HepG2 (cell line): ENCODE data around the gene MEIG1. TPM values are rescaled to one million over a fixed set of nuclear protein-coding genes. Genes with fewer than 3 reads are reported as not detected.

Source experiments
- ATAC-seq: fragments of 200-7000 bp; cut with Tn5 transposase; 3 replicates; pipeline ENCODE4 v1.9.1; 2020; ENCODE audit warnings: mild to moderate bottlenecking, moderate library complexity
- Bru-seq: library from RNA; stranded (reverse); fragments of 400-500 nt; gene quantifications from one replicate; lab custom pipeline; 2021; lab: Mats Ljungman, UMichigan
- BruChase-seq, 2 experiments: library from RNA; stranded (reverse); fragments of 400-500 nt; gene quantifications; one replicate each; lab custom pipeline; 2021; lab: Mats Ljungman, UMichigan
- BruUV-seq: library from RNA; stranded (reverse); fragments of 400-500 nt; replicated peaks from 2 replicates; lab custom pipeline; 2021; lab: Mats Ljungman, UMichigan
- CTCF ChIA-PET: fragments of 300-600 bp; formaldehyde crosslinking; extraction: SDS; loops from one replicate; lab custom pipeline; 2021; ENCODE audit warnings: low total read pairs, inconsistent platforms, low intra/inter-chr PET ratio; lab: Yijun Ruan, JAX
- POLR2A ChIA-PET: fragments of 350-600 bp; sonication (Branson Sonifier 250); formaldehyde crosslinking; loops from one replicate; lab custom pipeline; 2020; ENCODE audit warnings: antibody characterized with exemption, inconsistent platforms; lab: Yijun Ruan, JAX
- DNase-seq: peaks from one replicate; pipeline ENCODE4 v3.0.0-alpha.2; 2015; ENCODE audit warnings: low spot score
- FAIRE-seq: peaks from 3 replicates; lab custom pipeline; 2011; peaks lifted over from hg19 to GRCh38; lab: Jason Lieb, UNC
- H2AFZ ChIP-seq: one replicate; pipeline ENCODE4 v1.6.1; 2011; ENCODE audit warnings: low read length, inconsistent platforms
- H3K27ac ChIP-seq: fragments of 300-600 bp; 3 replicates; pipeline ENCODE4 v1.8.0; 2011; ENCODE audit warnings: mixed run types, mild to moderate bottlenecking, mixed read lengths, low read length, inconsistent platforms; ENCODE audit not compliant: insufficient read depth; ENCODE audit errors: extremely low read length
- H3K27me3 ChIP-seq, 2 experiments: fragments of 200-600 bp in 1 of 2; 2 replicates in 1 of 2; 3 replicates in 1 of 2; pipeline versions ENCODE4 v1.6.0 to v1.8.0; 2011; ENCODE audit warnings: low read length in 2 of 2, mild to moderate bottlenecking in 2 of 2, moderate library complexity in 2 of 2, inconsistent platforms in 1 of 2; ENCODE audit not compliant: insufficient read depth in 2 of 2, control insufficient read depth in 1 of 2
- H3K36me3 ChIP-seq, 2 experiments: fragments of 200-600 bp in 1 of 2; replicated peaks in 1 of 2; 2 replicates in 1 of 2; 3 replicates in 1 of 2; pipeline versions ENCODE4 v1.5.1 to v1.8.0; 2011; ENCODE audit warnings: low read length in 2 of 2, inconsistent platforms in 1 of 2; ENCODE audit not compliant: insufficient read depth in 2 of 2, control insufficient read depth in 1 of 2
- H3K4me1 ChIP-seq: 2 replicates; pipeline ENCODE4 v1.5.1; 2012; ENCODE audit warnings: low read length, inconsistent platforms; ENCODE audit not compliant: insufficient read depth
- H3K4me2 ChIP-seq: 2 replicates; pipeline ENCODE4 v1.6.0; 2011; ENCODE audit warnings: low read depth, low read length, inconsistent platforms
- H3K4me3 ChIP-seq, 3 experiments: fragments of 200-600 bp in 1 of 3; sonication (generic), shearing (Covaris generic) in 1 of 3; replicated peaks in 1 of 3; 2 replicates each; pipeline ENCODE4 v1.5.1; 2011 to 2016; ENCODE audit warnings: low read length in 3 of 3, inconsistent platforms in 2 of 3, low read depth in 2 of 3, mild to moderate bottlenecking in 2 of 3, control low read depth in 1 of 3, mixed read lengths in 1 of 3; ENCODE audit not compliant: insufficient read depth in 1 of 3
- H3K79me2 ChIP-seq: one replicate; pipeline ENCODE4 v1.6.1; 2011; ENCODE audit warnings: low read length, inconsistent platforms; ENCODE audit not compliant: insufficient read depth
- H3K9ac ChIP-seq: 2 replicates; pipeline ENCODE4 v1.6.0; 2011; ENCODE audit warnings: mild to moderate bottlenecking, low read depth, low read length, inconsistent platforms; ENCODE audit not compliant: insufficient read depth
- H3K9me3 ChIP-seq: 2 replicates; pipeline ENCODE4 v1.5.1; 2012; ENCODE audit warnings: mild to moderate bottlenecking, low read length
- H4K20me1 ChIP-seq: 2 replicates; pipeline ENCODE4 v1.6.0; 2011; ENCODE audit warnings: inconsistent platforms, mild to moderate bottlenecking, low read length, moderate library complexity; ENCODE audit not compliant: insufficient read depth
- ARNT2 ChIP-seq: sonication (generic); formaldehyde crosslinking; IDR thresholded peaks from 2 replicates; pipeline ENCODE4 v1.8.0; 2022; ENCODE audit warnings: mild to moderate bottlenecking, low read depth, missing genetic modification reagents, moderate library complexity
- ETV5 ChIP-seq: IDR thresholded peaks from 2 replicates; pipeline ENCODE4 v1.6.1; 2018; ENCODE audit warnings: missing biosample characterization, missing genetic modification reagents, inconsistent platforms, borderline replicate concordance
- NBN ChIP-seq: fragments of 450-650 bp; conservative IDR thresholded peaks from 2 replicates; pipeline ENCODE4 v1.6.1; 2017
- NFIC ChIP-seq: IDR thresholded peaks from 2 replicates; pipeline ENCODE4 v1.6.1; 2012; ENCODE audit warnings: mild to moderate bottlenecking, low read length, inconsistent platforms
- NFKBIZ ChIP-seq: IDR thresholded peaks from 2 replicates; pipeline ENCODE4 v1.6.1; 2018; ENCODE audit warnings: missing genetic modification reagents, missing compliant biosample characterization
- PHF20 ChIP-seq: sonication (generic); formaldehyde crosslinking; IDR thresholded peaks from 2 replicates; pipeline ENCODE4 v1.5.0; 2020; ENCODE audit warnings: mild to moderate bottlenecking, missing genetic modification reagents
- PHF8 ChIP-seq: sonication (generic); formaldehyde crosslinking; IDR thresholded peaks from 2 replicates; pipeline ENCODE4 v1.5.0; 2020; ENCODE audit warnings: missing genetic modification reagents
- TBX2 ChIP-seq: sonication (generic); formaldehyde crosslinking; IDR thresholded peaks from 2 replicates; pipeline ENCODE4 v1.5.0; 2020; ENCODE audit warnings: missing genetic modification reagents, mild to moderate bottlenecking, borderline replicate concordance
- ZFP90 ChIP-seq: sonication (generic); formaldehyde crosslinking; IDR thresholded peaks from 2 replicates; pipeline ENCODE4 v1.8.0; 2022; ENCODE audit warnings: missing genetic modification reagents, mild to moderate bottlenecking, inconsistent platforms, borderline replicate concordance
- ZNF354B ChIP-seq: sonication (generic); formaldehyde crosslinking; IDR thresholded peaks from 2 replicates; pipeline ENCODE4 v1.8.0; 2022; ENCODE audit warnings: mild to moderate bottlenecking, missing genetic modification reagents
- ZNF382 ChIP-seq: sonication (generic); formaldehyde crosslinking; IDR thresholded peaks from 2 replicates; pipeline ENCODE4 v1.5.0; 2020; ENCODE audit warnings: missing genetic modification reagents, mild to moderate bottlenecking, borderline replicate concordance
- WGBS: methylation state at CpG from one replicate; pipeline ENCODE4 v1.1.6; 2017; ENCODE audit warnings: low lambda C conversion rate; 5-methylcytosine and 5-hydroxymethylcytosine counted together
- in situ Hi-C: cut with HindIII; loops from 2 replicates; pipeline ENCODE4 v1.10.0; 2017; ENCODE audit warnings: low pct_unique_long_range_greater_than_20kb; ENCODE audit not compliant: extremely low pct_ligation_motif_present
- intact Hi-C: fragments of 100-400 bp; cut with micrococcal nuclease; formaldehyde crosslinking; loops from one replicate; pipeline ENCODE4 v1.10.0; 2022; ENCODE audit not compliant: unreplicated experiment
- long read RNA-seq, 2 experiments: library from RNA in 1 of 2; library from polyadenylated mRNA in 1 of 2; stranded (forward) in 1 of 2; unstranded in 1 of 2; transcript quantifications; one replicate each; pipeline ENCODE4 v2.0.0, GENCODE V29; 2019 to 2022
- polyA minus RNA-seq, 3 experiments: library from RNA; depleted of rRNA, polyadenylated mRNA; stranded (reverse); fragments of >200 nt; gene quantifications; 2 replicates each; pipeline ENCODE4 v1.2.3, GENCODE V29; 2011; ENCODE audit warnings: low replicate concordance in 1 of 3
- polyA plus RNA-seq, 8 experiments: library from polyadenylated mRNA; depleted of rRNA in 3 of 8; stranded (reverse) in 7 of 8; unstranded in 1 of 8; fragments of >200 nt; fragmentation: Illumina TruSeq in 4 of 8; extraction: Trizol in 4 of 8; gene quantifications; 2 replicates each; pipeline versions ENCODE4 v1.2.1 to v1.2.3, GENCODE V29; 2011 to 2016; ENCODE audit warnings: low read depth in 4 of 8, missing spikeins in 1 of 8, mixed read lengths in 1 of 8; ENCODE audit not compliant: insufficient read depth in 1 of 8
- total RNA-seq, 5 experiments: library from RNA; depleted of rRNA; stranded (reverse); fragments of >200 nt; fragmentation: Illumina TruSeq; extraction: Trizol; gene quantifications; 2 replicates each; pipeline ENCODE4 v1.2.3, GENCODE V29; 2016; ENCODE audit warnings: low read depth in 1 of 5
- TF ChIP-seq, protein P1 (sequence below): sonication (generic); formaldehyde crosslinking; IDR thresholded peaks from 2 replicates; pipeline ENCODE4 v1.4.0; 2020; ENCODE audit warnings: mild to moderate bottlenecking, missing genetic modification reagents

MEIG1 gene, protein sequence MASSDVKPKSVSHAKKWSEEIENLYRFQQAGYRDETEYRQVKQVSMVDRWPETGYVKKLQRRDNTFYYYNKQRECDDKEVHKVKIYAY
- total RNA-seq (2016; rRNA removed; fragmentation: Illumina TruSeq; extraction: Trizol) (not detected in 2 replicates), polyA plus RNA-seq (2011; rRNA removed) (not detected in 2 replicates), polyA minus RNA-seq (2011; rRNA and poly(A)+ RNA removed; ENCODE audit: low replicate concordance) (not detected in 2 replicates), Bru-seq, nascent RNA (percentile 39 among the genes with signal in this experiment), BruChase-seq, experiment 1, labeled RNA remaining after a 6-hour chase (percentile 28 among the genes with signal in this experiment), BruChase-seq, experiment 2, labeled RNA remaining after a 2-hour chase (percentile 29 among the genes with signal in this experiment)
- not detected in 2 replicates for total RNA-seq (2016; cell fraction: cytosol; rRNA removed; fragmentation: Illumina TruSeq; extraction: Trizol; ENCODE audit: low read depth)
- total RNA-seq (2016; cell fraction: insoluble cytoplasmic fraction; rRNA removed; fragmentation: Illumina TruSeq; extraction: Trizol), result not detected in 2 replicates
- 0.43 TPM in 1 of 2 replicates, not detected in the other for total RNA-seq (2016; cell fraction: membrane; rRNA removed; fragmentation: Illumina TruSeq; extraction: Trizol)
- total RNA-seq (2016; cell fraction: nucleus; rRNA removed; fragmentation: Illumina TruSeq; extraction: Trizol), result not detected in 2 replicates
- polyA plus RNA-seq (2011; cell fraction: cytosol; rRNA removed), result not detected in 2 replicates
- not detected in 2 replicates for polyA plus RNA-seq (2011; cell fraction: nucleus; rRNA removed)
- not detected in 2 replicates for polyA plus RNA-seq (2012)
- not detected in 2 replicates for polyA plus RNA-seq (2016; cell fraction: cytosol; fragmentation: Illumina TruSeq; extraction: Trizol; ENCODE audit: low read depth)
- not detected in 2 replicates for polyA plus RNA-seq (2016; cell fraction: insoluble cytoplasmic fraction; fragmentation: Illumina TruSeq; extraction: Trizol; ENCODE audit: low read depth)
- polyA plus RNA-seq (2016; cell fraction: membrane; fragmentation: Illumina TruSeq; extraction: Trizol; ENCODE audit: low read depth), result not detected in 2 replicates
- polyA plus RNA-seq (2016; cell fraction: nucleus; fragmentation: Illumina TruSeq; extraction: Trizol; ENCODE audit: insufficient read depth, low read depth), result not detected in 2 replicates
- polyA minus RNA-seq (2011; cell fraction: cytosol; rRNA and poly(A)+ RNA removed), result not detected in 2 replicates
- polyA minus RNA-seq (2011; cell fraction: nucleus; rRNA and poly(A)+ RNA removed), result 1.1 TPM in 1 of 2 replicates, not detected in the other
- long read RNA-seq, experiment 1, result 0 reads
- long read RNA-seq, experiment 2, result 0 reads

DNA sequence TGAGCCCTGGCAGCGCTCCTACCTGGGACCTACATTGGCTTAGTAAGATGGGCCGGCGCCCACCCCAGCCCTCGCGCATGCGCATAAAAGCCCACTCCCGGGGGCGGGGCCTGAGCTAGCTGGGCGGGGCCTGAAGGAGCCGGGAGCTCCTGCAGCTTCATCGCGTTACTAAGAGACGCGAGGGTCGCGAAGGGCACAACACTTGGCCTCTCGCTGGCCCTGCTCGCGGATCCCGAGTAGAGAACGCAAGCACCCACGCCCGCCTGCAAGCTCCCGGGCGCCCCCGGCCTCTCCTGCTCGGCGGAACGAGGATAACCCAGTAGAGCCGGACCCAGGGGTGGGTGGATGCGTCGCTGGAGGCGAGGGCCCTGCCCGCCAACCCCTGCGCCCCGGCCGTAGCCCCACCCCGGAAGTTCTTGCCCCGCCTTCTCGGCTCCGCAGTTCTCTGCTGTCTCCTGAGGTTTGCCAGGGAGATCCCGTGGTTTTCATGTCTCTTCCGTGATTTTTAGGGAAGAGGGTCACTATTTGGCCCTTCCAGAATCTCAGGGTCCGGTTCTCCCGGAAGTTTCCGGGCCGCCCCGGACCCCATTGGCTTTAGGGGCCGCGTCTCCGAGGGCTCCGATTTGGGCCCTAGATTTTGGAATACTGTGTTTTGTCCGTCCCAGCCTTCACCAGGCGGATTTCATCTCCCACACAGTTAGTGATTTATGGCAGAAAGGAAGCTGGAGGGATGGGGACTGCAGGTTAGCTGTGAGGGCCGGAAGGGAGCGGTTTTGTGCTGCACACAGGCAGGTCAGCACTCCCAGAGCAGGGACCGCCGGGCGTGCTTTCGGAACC lies at the start of gene MEIG1:
Gene MEIG1, plus strand, starts transcription at position 168 of the 837 bp plus-strand sequence. CDS start 7,081 bp downstream, outside the sequence.
- ATAC-seq, result peak; percentile 96
- 0% methylated on average over 19 of the region's 60 CpGs for WGBS
- peak; percentile 68 for FAIRE-seq
- Histone ChIP-seq H3K9me3 (no peaks in the 10 kb centered on the region), H3K4me2 (peak within 1 kb of the TSS; percentile 85), H4K20me1 (no peaks in the 10 kb centered on the region), H3K9ac (peak within 1 kb of the TSS; percentile 98), H3K36me3 (no peaks in the 10 kb centered on the region), H3K27ac (peak within 1 kb of the TSS; percentile 96), H3K4me3 (peak within 1 kb of the TSS; percentile 67 to 80 (median 79)), H3K79me2 (no peaks in the 10 kb centered on the region), H2AFZ (peak within 1 kb of the TSS; percentile 91), H3K27me3 (no peaks in the 10 kb centered on the region), H3K4me1 (peaks cover 10% of the 10 kb centered on the region)
- BruUV-seq, result no TSS peak
- intact Hi-C loops (loop anchor here (10.0 kb wide), 4 partner anchors 85 to 425 kb away; partner anchors contain the start of genes CDNF, HSPA14, MSANTD7 and SUV39H2), in situ Hi-C loops (loop anchor here (10.0 kb wide), 1 partner anchor 145 kb away; no protein-coding TSS in a partner anchor)
- POLR2A ChIA-PET, result interaction anchor here (0.6 to 2.8 kb wide), 16 partner anchors 8 to 774 kb away, joined by 3 to 24 read pairs (median 4); partner anchors contain the start of genes CDNF, HSPA14, MSANTD7 and NMT2
- CTCF ChIA-PET, result no interaction called here
- peak; percentile 92 for DNase-seq
- TF ChIP-seq TBX2, result peak; percentile 52; the same call in 1 of the 2 replicates
- 0 out of 2 replicates have a peak, but pooled peaks have one; percentile 3 for TF ChIP-seq ZNF354B (CRISPR knock-in tag)
- TF ChIP-seq, protein P1, sequence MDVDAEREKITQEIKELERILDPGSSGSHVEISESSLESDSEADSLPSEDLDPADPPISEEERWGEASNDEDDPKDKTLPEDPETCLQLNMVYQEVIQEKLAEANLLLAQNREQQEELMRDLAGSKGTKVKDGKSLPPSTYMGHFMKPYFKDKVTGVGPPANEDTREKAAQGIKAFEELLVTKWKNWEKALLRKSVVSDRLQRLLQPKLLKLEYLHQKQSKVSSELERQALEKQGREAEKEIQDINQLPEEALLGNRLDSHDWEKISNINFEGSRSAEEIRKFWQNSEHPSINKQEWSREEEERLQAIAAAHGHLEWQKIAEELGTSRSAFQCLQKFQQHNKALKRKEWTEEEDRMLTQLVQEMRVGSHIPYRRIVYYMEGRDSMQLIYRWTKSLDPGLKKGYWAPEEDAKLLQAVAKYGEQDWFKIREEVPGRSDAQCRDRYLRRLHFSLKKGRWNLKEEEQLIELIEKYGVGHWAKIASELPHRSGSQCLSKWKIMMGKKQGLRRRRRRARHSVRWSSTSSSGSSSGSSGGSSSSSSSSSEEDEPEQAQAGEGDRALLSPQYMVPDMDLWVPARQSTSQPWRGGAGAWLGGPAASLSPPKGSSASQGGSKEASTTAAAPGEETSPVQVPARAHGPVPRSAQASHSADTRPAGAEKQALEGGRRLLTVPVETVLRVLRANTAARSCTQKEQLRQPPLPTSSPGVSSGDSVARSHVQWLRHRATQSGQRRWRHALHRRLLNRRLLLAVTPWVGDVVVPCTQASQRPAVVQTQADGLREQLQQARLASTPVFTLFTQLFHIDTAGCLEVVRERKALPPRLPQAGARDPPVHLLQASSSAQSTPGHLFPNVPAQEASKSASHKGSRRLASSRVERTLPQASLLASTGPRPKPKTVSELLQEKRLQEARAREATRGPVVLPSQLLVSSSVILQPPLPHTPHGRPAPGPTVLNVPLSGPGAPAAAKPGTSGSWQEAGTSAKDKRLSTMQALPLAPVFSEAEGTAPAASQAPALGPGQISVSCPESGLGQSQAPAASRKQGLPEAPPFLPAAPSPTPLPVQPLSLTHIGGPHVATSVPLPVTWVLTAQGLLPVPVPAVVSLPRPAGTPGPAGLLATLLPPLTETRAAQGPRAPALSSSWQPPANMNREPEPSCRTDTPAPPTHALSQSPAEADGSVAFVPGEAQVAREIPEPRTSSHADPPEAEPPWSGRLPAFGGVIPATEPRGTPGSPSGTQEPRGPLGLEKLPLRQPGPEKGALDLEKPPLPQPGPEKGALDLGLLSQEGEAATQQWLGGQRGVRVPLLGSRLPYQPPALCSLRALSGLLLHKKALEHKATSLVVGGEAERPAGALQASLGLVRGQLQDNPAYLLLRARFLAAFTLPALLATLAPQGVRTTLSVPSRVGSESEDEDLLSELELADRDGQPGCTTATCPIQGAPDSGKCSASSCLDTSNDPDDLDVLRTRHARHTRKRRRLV (CRISPR knock-in tag), result 0 out of 2 replicates have a peak, but pooled peaks have one; percentile 51
- peak; percentile 71 for TF ChIP-seq PHF20 (CRISPR knock-in tag)
- TF ChIP-seq ZFP90 (CRISPR knock-in tag), result 0 out of 2 replicates have a peak, but pooled peaks have one; percentile 32
- TF ChIP-seq ETV5 (CRISPR knock-in tag), result peak; percentile 57; the same call in 1 of the 2 replicates
- peak; percentile 52; the same call in 1 of the 2 replicates for TF ChIP-seq NFIC
- 0 out of 2 replicates have a peak, but pooled peaks have one; percentile 23 for TF ChIP-seq ARNT2 (CRISPR knock-in tag)
- TF ChIP-seq PHF8 (CRISPR knock-in tag), result peak; percentile 81
- no peak for TF ChIP-seq NFKBIZ (CRISPR knock-in tag)
- no peak for TF ChIP-seq NBN
- no peak for TF ChIP-seq ZNF382 (CRISPR knock-in tag)
